Breast epithelium (tissue), 3 donors: ENCODE results near the gene RBPMS2.

Source experiments
- POLR2AphosphoS5 ChIP-seq, 3 donors: sonication (generic); formaldehyde crosslinking; IDR thresholded peaks; one replicate each; pipeline ENCODE4 v1.6.1; 2017; ENCODE audit warnings: antibody characterized with exemption in 3 of 3
- TF ChIP-seq, protein P1 (sequence below), 3 donors: fragments of 450-650 bp; IDR thresholded peaks; one replicate each; pipeline ENCODE4 v1.5.1; 2016 to 2017; ENCODE audit warnings: antibody characterized with exemption in 3 of 3, mild to moderate bottlenecking in 3 of 3, moderate library complexity in 3 of 3

DNA sequence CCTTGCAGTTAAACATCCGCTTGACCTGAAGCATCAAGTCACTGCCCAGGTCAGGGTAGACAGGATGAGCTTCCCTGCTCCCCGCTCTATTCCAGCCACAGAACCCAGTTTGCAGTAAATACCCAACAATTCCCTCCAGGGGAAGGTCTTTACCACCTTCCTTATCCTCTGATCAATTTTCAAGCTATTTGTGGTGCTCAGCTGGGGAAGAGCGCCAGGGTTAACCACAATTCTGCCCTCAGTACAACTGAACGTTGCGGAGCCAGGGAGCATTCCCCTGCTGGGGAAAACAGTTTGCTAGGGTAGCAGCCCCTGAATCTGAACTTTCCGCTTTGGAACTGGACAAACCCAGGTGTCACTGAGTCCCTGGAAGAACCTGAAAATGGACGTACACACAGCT lies 28.5 kb downstream of the RBPMS2 start:
- TF ChIP-seq POLR2AphosphoS5 (IDR thresholded peaks at IDR 0.05), result no peak
- TF ChIP-seq, protein P1, sequence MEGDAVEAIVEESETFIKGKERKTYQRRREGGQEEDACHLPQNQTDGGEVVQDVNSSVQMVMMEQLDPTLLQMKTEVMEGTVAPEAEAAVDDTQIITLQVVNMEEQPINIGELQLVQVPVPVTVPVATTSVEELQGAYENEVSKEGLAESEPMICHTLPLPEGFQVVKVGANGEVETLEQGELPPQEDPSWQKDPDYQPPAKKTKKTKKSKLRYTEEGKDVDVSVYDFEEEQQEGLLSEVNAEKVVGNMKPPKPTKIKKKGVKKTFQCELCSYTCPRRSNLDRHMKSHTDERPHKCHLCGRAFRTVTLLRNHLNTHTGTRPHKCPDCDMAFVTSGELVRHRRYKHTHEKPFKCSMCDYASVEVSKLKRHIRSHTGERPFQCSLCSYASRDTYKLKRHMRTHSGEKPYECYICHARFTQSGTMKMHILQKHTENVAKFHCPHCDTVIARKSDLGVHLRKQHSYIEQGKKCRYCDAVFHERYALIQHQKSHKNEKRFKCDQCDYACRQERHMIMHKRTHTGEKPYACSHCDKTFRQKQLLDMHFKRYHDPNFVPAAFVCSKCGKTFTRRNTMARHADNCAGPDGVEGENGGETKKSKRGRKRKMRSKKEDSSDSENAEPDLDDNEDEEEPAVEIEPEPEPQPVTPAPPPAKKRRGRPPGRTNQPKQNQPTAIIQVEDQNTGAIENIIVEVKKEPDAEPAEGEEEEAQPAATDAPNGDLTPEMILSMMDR (IDR thresholded peaks at IDR 0.05), result no peak
